PC-3 (cell line): Measurements from ENCODE around the gene FRMPD4. TPM values are rescaled to one million over a fixed set of nuclear protein-coding genes. Genes with fewer than 3 reads are reported as not detected.
A peak's percentile ranks its signal among the peaks of the same experiment; 100 is the strongest.

Experiments
- ATAC-seq: fragments of 200-7000 bp; cut with Tn5 transposase; 2 replicates; pipeline ENCODE4 v1.9.1; 2020; ENCODE audit warnings: mild to moderate bottlenecking, moderate library complexity
- BruUV-seq: library from RNA; stranded (reverse); fragments of 400-500 nt; replicated peaks from 2 replicates; lab custom pipeline; 2021; lab: Mats Ljungman, UMichigan
- CTCF ChIA-PET: fragments of 300-600 bp; sonication (Branson Sonifier 250); formaldehyde crosslinking; loops from one replicate; lab custom pipeline; 2022; ENCODE audit warnings: antibody characterized with exemption; lab: Charles Lee
- POLR2A ChIA-PET: fragments of 300-600 bp; sonication (Branson Sonifier 250); formaldehyde crosslinking; loops from one replicate; lab custom pipeline; 2022; ENCODE audit warnings: antibody characterized with exemption; ENCODE audit not compliant: unreplicated experiment; lab: Charles Lee
- DNase-seq: peaks from one replicate; pipeline ENCODE4 v3.0.0-alpha.2; 2015
- H2AFZ ChIP-seq: fragments of 300-600 bp; sonication (generic); 2 replicates; pipeline ENCODE4 v1.6.0; 2016; ENCODE audit warnings: antibody characterized with exemption, low read length
- H3F3A ChIP-seq: fragments of 300-600 bp; sonication (generic); one replicate; pipeline ENCODE4 v1.6.0; 2017; ENCODE audit warnings: antibody characterized with exemption, low read length, control low read depth, mild to moderate bottlenecking; ENCODE audit not compliant: unreplicated experiment
- H3K27ac ChIP-seq: fragments of 300-600 bp; sonication (generic); 2 replicates; pipeline ENCODE4 v1.5.1; 2016; ENCODE audit warnings: mild to moderate bottlenecking, low read length
- H3K27me3 ChIP-seq: fragments of 300-600 bp; sonication (generic); 2 replicates; pipeline ENCODE4 v1.6.1; 2016; ENCODE audit warnings: low read length, mixed read lengths
- H3K36me3 ChIP-seq: fragments of 300-600 bp; sonication (generic); 2 replicates; pipeline ENCODE4 v1.6.1; 2016; ENCODE audit warnings: low read depth, mixed run types, low read length, mixed read lengths
- H3K4me1 ChIP-seq: fragments of 300-600 bp; sonication (generic); 2 replicates; pipeline ENCODE4 v1.5.1; 2016; ENCODE audit warnings: low read length; ENCODE audit not compliant: insufficient read depth
- H3K4me2 ChIP-seq: fragments of 300-600 bp; sonication (generic); 2 replicates; pipeline ENCODE4 v1.6.0; 2016; ENCODE audit warnings: low read length
- H3K4me3 ChIP-seq: fragments of 300-600 bp; sonication (generic); 2 replicates; pipeline ENCODE4 v1.5.1; 2016; ENCODE audit warnings: mild to moderate bottlenecking, low read length, mixed read lengths
- H3K79me2 ChIP-seq: fragments of 300-600 bp; sonication (generic); 2 replicates; pipeline ENCODE4 v1.6.1; 2017; ENCODE audit warnings: low read length, mixed read lengths
- H3K9ac ChIP-seq: fragments of 300-600 bp; sonication (generic); 2 replicates; pipeline ENCODE4 v1.6.0; 2016; ENCODE audit warnings: mild to moderate bottlenecking, low read length
- H3K9me2 ChIP-seq: fragments of 300-600 bp; sonication (generic); replicated peaks from 2 replicates; pipeline ENCODE4 v1.6.1; 2016; ENCODE audit warnings: mixed run types, low read length, mixed read lengths
- H3K9me3 ChIP-seq: fragments of 300-600 bp; sonication (generic); 2 replicates; pipeline ENCODE4 v1.6.1; 2016; ENCODE audit warnings: low read length, mixed read lengths
- H4K20me1 ChIP-seq: fragments of 300-600 bp; sonication (generic); 2 replicates; pipeline ENCODE4 v1.6.1; 2016; ENCODE audit warnings: low read length, mixed read lengths
- CTCF ChIP-seq: fragments of 300-600 bp; sonication (generic); conservative IDR thresholded peaks from 2 replicates; pipeline ENCODE4 v1.5.1; 2017; ENCODE audit warnings: antibody characterized with exemption, low read depth, mild to moderate bottlenecking, low read length
- EZH2 ChIP-seq: fragments of 300-600 bp; sonication (generic); IDR thresholded peaks from one replicate; pipeline ENCODE4 v1.6.1; 2017; ENCODE audit warnings: antibody characterized with exemption, mild to moderate bottlenecking, low read length; ENCODE audit not compliant: unreplicated experiment
- EZH2phosphoT487 ChIP-seq: fragments of 300-600 bp; sonication (generic); IDR thresholded peaks from 2 replicates; pipeline ENCODE4 v1.6.1; 2018; ENCODE audit warnings: mild to moderate bottlenecking, antibody characterized with exemption, low read length, borderline replicate concordance
- intact Hi-C: fragments of 100-400 bp; cut with micrococcal nuclease; formaldehyde crosslinking; loops from 2 replicates; pipeline ENCODE4 v1.9.0; 2023
- total RNA-seq: library from RNA; depleted of rRNA; stranded (reverse); fragments of >200 nt; gene quantifications from 2 replicates; pipeline ENCODE4 v1.2.3, GENCODE V29; 2014

The FRMPD4 gene
- total RNA-seq, 1 experiment from 2014 or later, result 0.15 TPM

GRCh38 chrX:12309040-12309743, 170.9 kb downstream of the FRMPD4 start:
- CTCF ChIA-PET, result no interaction called here

GRCh38 chrX:12309744-12310076, 171.4 kb downstream of the FRMPD4 start:
- Histone ChIP-seq H3K4me2 (peak overlapping the region; percentile 63), H3F3A (no peaks in the 10 kb centered on the region), H4K20me1 (no peaks in the 10 kb centered on the region), H3K27ac (peak overlapping the region; percentile 69), H3K9ac (no peak overlapping the region), H3K79me2 (no peaks in the 10 kb centered on the region), H3K27me3 (no peaks in the 10 kb centered on the region), H3K4me1 (peaks cover 21% of the 10 kb centered on the region), H3K4me3 (no peak overlapping the region), H3K9me2 (no peaks in the 10 kb centered on the region), H3K36me3 (no peaks in the 10 kb centered on the region), H2AFZ (no peak overlapping the region), H3K9me3 (no peaks in the 10 kb centered on the region)
- intact Hi-C loops, result loop anchor here (10.0 kb wide), 1 partner anchor 395 kb away; no protein-coding TSS in a partner anchor
- ChIA-PET POLR2A (no interaction called here), CTCF (no interaction called here)
- DNase-seq (no peak), ATAC-seq (no peak; the same call in 1 of the 2 replicates)
- no TSS peak for BruUV-seq
- TF ChIP-seq EZH2, result no peak
- TF ChIP-seq CTCF, result no peak
- no peak for TF ChIP-seq EZH2phosphoT487

More at GRCh38 chrX:12309040-12309743, 170.9 kb downstream of the FRMPD4 start:
- no peaks in the 10 kb centered on the region for H3F3A ChIP-seq
- peak overlapping the region; percentile 69 for H3K27ac ChIP-seq
- no peaks in the 10 kb centered on the region for H3K27me3 ChIP-seq
- no peaks in the 10 kb centered on the region for H3K9me2 ChIP-seq
- H3K4me3 ChIP-seq, result no peak overlapping the region
- no peak overlapping the region for H3K9ac ChIP-seq
- H4K20me1 ChIP-seq, result no peaks in the 10 kb centered on the region
- no peaks in the 10 kb centered on the region for H3K36me3 ChIP-seq
- no peak overlapping the region for H2AFZ ChIP-seq
- no TSS peak for BruUV-seq
- peaks cover 21% of the 10 kb centered on the region for H3K4me1 ChIP-seq
- DNase-seq, result peak; percentile 85
- peak; percentile 71 for ATAC-seq
- TF ChIP-seq EZH2phosphoT487 (no peak), CTCF (no peak), EZH2 (no peak)
- peak overlapping the region; percentile 63 for H3K4me2 ChIP-seq
- H3K79me2 ChIP-seq, result no peaks in the 10 kb centered on the region
- POLR2A ChIA-PET, result no interaction called here
- H3K9me3 ChIP-seq, result no peaks in the 10 kb centered on the region
- intact Hi-C loops, result no loop called here

- no TSS peak for BruUV-seq
- H2AFZ ChIP-seq, result no peak overlapping the region
- H3K9me3 ChIP-seq, result no peaks in the 10 kb centered on the region
- CTCF ChIA-PET, result no interaction called here
- no peak for DNase-seq
- intact Hi-C loops, result loop anchor here (10.0 kb wide), 1 partner anchor 390 kb away; no protein-coding TSS in a partner anchor
- H3K4me1 ChIP-seq, result peaks cover 12% of the 10 kb centered on the region
- POLR2A ChIA-PET, result no interaction called here
- H3K27ac ChIP-seq, result no peak overlapping the region
- TF ChIP-seq EZH2 (no peak), CTCF (no peak), EZH2phosphoT487 (no peak)
- no peaks in the 10 kb centered on the region for H3K9me2 ChIP-seq
- no peaks in the 10 kb centered on the region for H3K27me3 ChIP-seq
- H3F3A ChIP-seq, result no peaks in the 10 kb centered on the region
- no peaks in the 10 kb centered on the region for H4K20me1 ChIP-seq
- H3K79me2 ChIP-seq, result no peaks in the 10 kb centered on the region
- no peak for ATAC-seq
- H3K4me2 ChIP-seq, result no peak overlapping the region
- H3K9ac ChIP-seq, result no peak overlapping the region
- no peak overlapping the region for H3K4me3 ChIP-seq
- H3K36me3 ChIP-seq, result no peaks in the 10 kb centered on the region
These were observed 176.4 kb downstream of the FRMPD4 start for GRCh38 chrX:12314651-12315050.
